Measurements from ENCODE around the gene KRTAP5-3. TPM values are rescaled to one million over a fixed set of nuclear protein-coding genes. Genes with fewer than 3 reads are reported as not detected.

KRTAP5-3 gene
- total RNA-seq, 4 donors from 2014 or later = not detected

GRCh38 chr11:1642288-1643145 is 34.3 kb upstream of the KRTAP5-3 start:
- no peak for ATAC-seq (ENCODE audit: low FRiP score)
- no peak for TF ChIP-seq CTCF (IDR thresholded peaks at IDR 0.05)

GRCh38 chr11:1641096-1641495 is 32.8 kb upstream of the KRTAP5-3 start:
- no peak for TF ChIP-seq CTCF (IDR thresholded peaks at IDR 0.05)
- no peak for DNase-seq (ENCODE audit: low spot score)
- no peak for ATAC-seq (ENCODE audit: low FRiP score)

More at GRCh38 chr11:1642288-1643145, 34.3 kb upstream of the KRTAP5-3 start:
- no peak for DNase-seq (ENCODE audit: low spot score)

- TF ChIP-seq CTCF (IDR thresholded peaks at IDR 0.05) = no peak
- no peak for ATAC-seq (ENCODE audit: low FRiP score)
- no peak for DNase-seq (ENCODE audit: low spot score)
Observed at GRCh38 chr11:1640076-1640946, 32.0 kb upstream of the KRTAP5-3 start.

- ATAC-seq (ENCODE audit: low FRiP score) (no peak), DNase-seq (ENCODE audit: low spot score) (no peak)
Observed at GRCh38 chr11:1639666-1640065, 31.4 kb upstream of the KRTAP5-3 start.

GRCh38 chr11:1639102-1639620 is 30.9 kb upstream of the KRTAP5-3 start:
- ATAC-seq (ENCODE audit: low FRiP score) = no peak
- DNase-seq (ENCODE audit: low spot score) = no peak

More at GRCh38 chr11:1639666-1640065, 31.4 kb upstream of the KRTAP5-3 start:
- no peak for TF ChIP-seq CTCF (IDR thresholded peaks at IDR 0.05)

GRCh38 chr11:1638344-1638743 is 30.1 kb upstream of the KRTAP5-3 start:
- DNase-seq (ENCODE audit: low spot score) = no peak
- no peak for ATAC-seq (ENCODE audit: low FRiP score)

More at GRCh38 chr11:1639102-1639620, 30.9 kb upstream of the KRTAP5-3 start:
- no peak for TF ChIP-seq CTCF (IDR thresholded peaks at IDR 0.05)

More at GRCh38 chr11:1638344-1638743, 30.1 kb upstream of the KRTAP5-3 start:
- no peak for TF ChIP-seq CTCF (IDR thresholded peaks at IDR 0.05)
